Measurements from ENCODE around the gene ATP5IF1.

GRCh38 chr1:28246427-28246832, 10.5 kb downstream of the ATP5IF1 start:
- TF ChIP-seq CTCF (IDR thresholded peaks at IDR 0.05; ENCODE audit: insufficient read depth, low read length) = no peak
- no peak for TF ChIP-seq POLR2AphosphoS5 (IDR thresholded peaks at IDR 0.05; ENCODE audit: low read depth)
- TF ChIP-seq REST (IDR thresholded peaks at IDR 0.05; ENCODE audit: insufficient replicate concordance, low read depth) = no peak
- TF ChIP-seq GABPA (IDR thresholded peaks at IDR 0.05; ENCODE audit: low read depth) = no peak; the same call in 1 of the 2 replicates
- TF ChIP-seq SPI1 (IDR thresholded peaks at IDR 0.05; ENCODE audit: borderline replicate concordance, low read depth) = no peak
